HepG2 (cell line): ENCODE measurements around the gene AGXT. TPM values are rescaled to one million over a fixed set of nuclear protein-coding genes. Genes with fewer than 3 reads are reported as not detected.

Source experiments
- DDIT3 ChIP-seq: sonication (generic); formaldehyde crosslinking; IDR thresholded peaks from 2 replicates; pipeline ENCODE4 v1.4.0; 2020; ENCODE audit warnings: mild to moderate bottlenecking, missing genetic modification reagents
- DR1 ChIP-seq: sonication (generic); formaldehyde crosslinking; IDR thresholded peaks from 2 replicates; pipeline ENCODE4 v1.8.0; 2021; ENCODE audit warnings: mild to moderate bottlenecking, missing genetic modification reagents, inconsistent platforms
- HDAC6 ChIP-seq: fragments of 200-600 bp; sonication (generic); IDR thresholded peaks from 2 replicates; pipeline ENCODE4 v1.7.0; 2017; ENCODE audit warnings: mild to moderate bottlenecking, antibody characterized with exemption, low read length, low read depth
- IRF9 ChIP-seq: sonication (generic); formaldehyde crosslinking; IDR thresholded peaks from 2 replicates; pipeline ENCODE4 v1.8.0; 2022; ENCODE audit warnings: missing genetic modification reagents, mild to moderate bottlenecking, borderline replicate concordance
- MTA1 ChIP-seq: sonication (generic); formaldehyde crosslinking; IDR thresholded peaks from 2 replicates; pipeline ENCODE4 v1.4.0; 2020; ENCODE audit warnings: missing genetic modification reagents, mild to moderate bottlenecking, borderline replicate concordance
- NFE2L2 ChIP-seq: fragments of 150-350 bp; IDR thresholded peaks from 2 replicates; pipeline ENCODE4 v1.6.1; 2014; ENCODE audit warnings: low read length
- SAP130 ChIP-seq: IDR thresholded peaks from 2 replicates; pipeline ENCODE4 v1.6.1; 2016; ENCODE audit warnings: low read depth
- SIX1 ChIP-seq: sonication (generic); formaldehyde crosslinking; IDR thresholded peaks from 2 replicates; pipeline ENCODE4 v1.4.0; 2020; ENCODE audit warnings: missing genetic modification reagents, borderline replicate concordance
- SMARCC2 ChIP-seq: fragments of 450-650 bp; IDR thresholded peaks from 2 replicates; pipeline ENCODE4 v1.6.1; 2017; ENCODE audit warnings: antibody characterized with exemption, mild to moderate bottlenecking
- SRY ChIP-seq: sonication (generic); formaldehyde crosslinking; IDR thresholded peaks from 2 replicates; pipeline ENCODE4 v1.8.0; 2022; ENCODE audit warnings: mild to moderate bottlenecking, missing genetic modification reagents
- TAF15 ChIP-seq: fragments of 200-400 bp; formaldehyde crosslinking; IDR thresholded peaks from one replicate; pipeline ENCODE4 v1.6.1; 2018; ENCODE audit warnings: mild to moderate bottlenecking, low read depth, low read length; ENCODE audit not compliant: poor library complexity, severe bottlenecking
- ZFP1 ChIP-seq: IDR thresholded peaks from 2 replicates; pipeline ENCODE4 v1.6.1; 2016
- ZNF33A ChIP-seq: sonication (generic); formaldehyde crosslinking; IDR thresholded peaks from 2 replicates; pipeline ENCODE4 v1.5.1; 2020; ENCODE audit warnings: missing genetic modification reagents, mild to moderate bottlenecking, moderate library complexity, borderline replicate concordance
- ZNF577 ChIP-seq: sonication (generic); formaldehyde crosslinking; IDR thresholded peaks from 2 replicates; pipeline ENCODE4 v1.4.0; 2020; ENCODE audit warnings: mild to moderate bottlenecking, low read depth, missing genetic modification reagents, borderline replicate concordance
- ZNF780A ChIP-seq: sonication (generic); formaldehyde crosslinking; IDR thresholded peaks from 2 replicates; pipeline ENCODE4 v1.8.0; 2022; ENCODE audit warnings: mild to moderate bottlenecking, missing genetic modification reagents, moderate library complexity
- polyA plus RNA-seq, 8 experiments: library from polyadenylated mRNA; depleted of rRNA in 3 of 8; stranded (reverse) in 7 of 8; unstranded in 1 of 8; fragments of >200 nt; fragmentation: Illumina TruSeq in 4 of 8; extraction: Trizol in 4 of 8; gene quantifications; 2 replicates each; pipeline versions ENCODE4 v1.2.1 to v1.2.3, GENCODE V29; 2011 to 2016; ENCODE audit warnings: low read depth in 4 of 8, missing spikeins in 1 of 8, mixed read lengths in 1 of 8; ENCODE audit not compliant: insufficient read depth in 1 of 8
- total RNA-seq, 5 experiments: library from RNA; depleted of rRNA; stranded (reverse); fragments of >200 nt; fragmentation: Illumina TruSeq; extraction: Trizol; gene quantifications; 2 replicates each; pipeline ENCODE4 v1.2.3, GENCODE V29; 2016; ENCODE audit warnings: low read depth in 1 of 5
- TF ChIP-seq, protein P1 (sequence below): sonication (generic); formaldehyde crosslinking; IDR thresholded peaks from 2 replicates; pipeline ENCODE4 v1.4.0; 2020; ENCODE audit warnings: missing genetic modification reagents
- TF ChIP-seq, protein P2 (sequence below): sonication (generic); formaldehyde crosslinking; conservative IDR thresholded peaks from 2 replicates; pipeline ENCODE4 v1.4.0; 2020; ENCODE audit warnings: mild to moderate bottlenecking, missing genetic modification reagents, moderate library complexity
- TF ChIP-seq, protein P3 (sequence below): sonication (generic); formaldehyde crosslinking; IDR thresholded peaks from 2 replicates; pipeline ENCODE4 v1.4.0; 2020; ENCODE audit warnings: missing genetic modification reagents
- TF ChIP-seq, protein P4 (sequence below): sonication (generic); formaldehyde crosslinking; IDR thresholded peaks from 2 replicates; pipeline ENCODE4 v1.5.0; 2020; ENCODE audit warnings: missing genetic modification reagents, mild to moderate bottlenecking, borderline replicate concordance
- TF ChIP-seq, protein P5 (sequence below): IDR thresholded peaks from 2 replicates; pipeline ENCODE4 v1.6.1; 2012; ENCODE audit warnings: low read depth, low read length, improper control_type of control experiment

The AGXT gene
- total and polyA plus RNA-seq, 2 of the 13 experiments (the other 11 are each of a cell fraction or from before 2014, with no cell fraction given) = 41.9 to 96.1 TPM

DNA sequence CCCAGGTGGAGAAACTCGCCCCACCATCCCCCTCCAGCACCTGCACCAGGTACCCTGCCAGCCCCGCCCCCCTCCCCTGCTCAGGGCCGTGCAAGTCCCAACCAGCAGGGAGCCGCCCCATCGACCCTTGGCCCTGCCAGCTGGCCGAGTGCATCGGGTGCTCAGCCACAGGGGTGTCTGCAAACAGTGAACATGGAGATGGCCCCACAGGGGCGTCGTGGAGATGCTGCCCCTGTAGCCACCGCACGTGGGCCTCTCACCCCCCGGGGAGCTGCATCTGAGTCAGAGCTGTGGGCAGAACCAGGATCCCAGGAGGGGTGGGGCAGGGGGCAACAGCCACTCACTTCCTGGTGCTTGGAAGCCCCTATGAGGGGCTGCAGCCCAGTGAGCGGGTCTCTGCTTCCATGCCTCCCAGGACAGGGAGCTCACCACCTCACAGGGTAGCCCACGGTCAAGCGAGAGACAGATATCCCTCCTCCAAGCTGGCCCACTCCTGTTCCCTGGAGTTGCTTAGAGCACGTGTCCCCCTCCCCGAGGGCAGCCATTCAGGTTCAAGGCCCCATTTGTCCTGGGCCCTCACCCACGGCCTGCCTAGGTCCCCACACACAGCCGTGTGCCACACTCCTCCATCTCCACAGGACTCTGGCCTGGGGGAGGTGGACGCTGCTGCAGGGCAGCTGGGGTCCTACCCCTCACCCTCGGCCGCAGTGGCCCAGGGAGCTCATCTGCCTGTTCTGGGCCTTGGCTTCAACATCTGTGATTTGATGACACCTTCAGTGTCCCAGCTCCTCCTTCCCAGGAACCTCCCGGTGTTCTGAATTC is 28.5 kb downstream of the AGXT start (continued):
- TF ChIP-seq, protein P1, sequence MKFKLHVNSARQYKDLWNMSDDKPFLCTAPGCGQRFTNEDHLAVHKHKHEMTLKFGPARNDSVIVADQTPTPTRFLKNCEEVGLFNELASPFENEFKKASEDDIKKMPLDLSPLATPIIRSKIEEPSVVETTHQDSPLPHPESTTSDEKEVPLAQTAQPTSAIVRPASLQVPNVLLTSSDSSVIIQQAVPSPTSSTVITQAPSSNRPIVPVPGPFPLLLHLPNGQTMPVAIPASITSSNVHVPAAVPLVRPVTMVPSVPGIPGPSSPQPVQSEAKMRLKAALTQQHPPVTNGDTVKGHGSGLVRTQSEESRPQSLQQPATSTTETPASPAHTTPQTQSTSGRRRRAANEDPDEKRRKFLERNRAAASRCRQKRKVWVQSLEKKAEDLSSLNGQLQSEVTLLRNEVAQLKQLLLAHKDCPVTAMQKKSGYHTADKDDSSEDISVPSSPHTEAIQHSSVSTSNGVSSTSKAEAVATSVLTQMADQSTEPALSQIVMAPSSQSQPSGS (CRISPR knock-in tag) = no peak
- TF ChIP-seq, protein P2, sequence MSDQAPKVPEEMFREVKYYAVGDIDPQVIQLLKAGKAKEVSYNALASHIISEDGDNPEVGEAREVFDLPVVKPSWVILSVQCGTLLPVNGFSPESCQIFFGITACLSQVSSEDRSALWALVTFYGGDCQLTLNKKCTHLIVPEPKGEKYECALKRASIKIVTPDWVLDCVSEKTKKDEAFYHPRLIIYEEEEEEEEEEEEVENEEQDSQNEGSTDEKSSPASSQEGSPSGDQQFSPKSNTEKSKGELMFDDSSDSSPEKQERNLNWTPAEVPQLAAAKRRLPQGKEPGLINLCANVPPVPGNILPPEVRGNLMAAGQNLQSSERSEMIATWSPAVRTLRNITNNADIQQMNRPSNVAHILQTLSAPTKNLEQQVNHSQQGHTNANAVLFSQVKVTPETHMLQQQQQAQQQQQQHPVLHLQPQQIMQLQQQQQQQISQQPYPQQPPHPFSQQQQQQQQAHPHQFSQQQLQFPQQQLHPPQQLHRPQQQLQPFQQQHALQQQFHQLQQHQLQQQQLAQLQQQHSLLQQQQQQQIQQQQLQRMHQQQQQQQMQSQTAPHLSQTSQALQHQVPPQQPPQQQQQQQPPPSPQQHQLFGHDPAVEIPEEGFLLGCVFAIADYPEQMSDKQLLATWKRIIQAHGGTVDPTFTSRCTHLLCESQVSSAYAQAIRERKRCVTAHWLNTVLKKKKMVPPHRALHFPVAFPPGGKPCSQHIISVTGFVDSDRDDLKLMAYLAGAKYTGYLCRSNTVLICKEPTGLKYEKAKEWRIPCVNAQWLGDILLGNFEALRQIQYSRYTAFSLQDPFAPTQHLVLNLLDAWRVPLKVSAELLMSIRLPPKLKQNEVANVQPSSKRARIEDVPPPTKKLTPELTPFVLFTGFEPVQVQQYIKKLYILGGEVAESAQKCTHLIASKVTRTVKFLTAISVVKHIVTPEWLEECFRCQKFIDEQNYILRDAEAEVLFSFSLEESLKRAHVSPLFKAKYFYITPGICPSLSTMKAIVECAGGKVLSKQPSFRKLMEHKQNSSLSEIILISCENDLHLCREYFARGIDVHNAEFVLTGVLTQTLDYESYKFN (CRISPR knock-in tag) = peak; percentile 88
- peak; percentile 64; the same call in 1 of the 2 replicates for TF ChIP-seq MTA1
- no peak for TF ChIP-seq DR1 (CRISPR knock-in tag)
- TF ChIP-seq ZNF577 = no peak
- TF ChIP-seq, protein P3, sequence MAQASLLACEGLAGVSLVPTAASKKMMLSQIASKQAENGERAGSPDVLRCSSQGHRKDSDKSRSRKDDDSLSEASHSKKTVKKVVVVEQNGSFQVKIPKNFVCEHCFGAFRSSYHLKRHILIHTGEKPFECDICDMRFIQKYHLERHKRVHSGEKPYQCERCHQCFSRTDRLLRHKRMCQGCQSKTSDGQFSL (CRISPR knock-in tag) = no peak
- TF ChIP-seq DDIT3 (CRISPR knock-in tag) = no peak
- TF ChIP-seq, protein P4, sequence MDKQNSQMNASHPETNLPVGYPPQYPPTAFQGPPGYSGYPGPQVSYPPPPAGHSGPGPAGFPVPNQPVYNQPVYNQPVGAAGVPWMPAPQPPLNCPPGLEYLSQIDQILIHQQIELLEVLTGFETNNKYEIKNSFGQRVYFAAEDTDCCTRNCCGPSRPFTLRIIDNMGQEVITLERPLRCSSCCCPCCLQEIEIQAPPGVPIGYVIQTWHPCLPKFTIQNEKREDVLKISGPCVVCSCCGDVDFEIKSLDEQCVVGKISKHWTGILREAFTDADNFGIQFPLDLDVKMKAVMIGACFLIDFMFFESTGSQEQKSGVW (CRISPR knock-in tag) = no peak
- TF ChIP-seq SAP130 (CRISPR knock-in tag) = peak; percentile 71
- no peak for TF ChIP-seq SIX1 (CRISPR knock-in tag)
- TF ChIP-seq ZNF780A (CRISPR knock-in tag) = no peak; the same call in 1 of the 2 replicates
- TF ChIP-seq IRF9 = no peak
- no peak for TF ChIP-seq NFE2L2
- TF ChIP-seq ZNF33A = no peak
- TF ChIP-seq ZFP1 (CRISPR knock-in tag) = no peak
- no peak for TF ChIP-seq TAF15
- TF ChIP-seq SRY = 0 out of 2 replicates have a peak, but pooled peaks have one; percentile 34
- TF ChIP-seq, protein P5, sequence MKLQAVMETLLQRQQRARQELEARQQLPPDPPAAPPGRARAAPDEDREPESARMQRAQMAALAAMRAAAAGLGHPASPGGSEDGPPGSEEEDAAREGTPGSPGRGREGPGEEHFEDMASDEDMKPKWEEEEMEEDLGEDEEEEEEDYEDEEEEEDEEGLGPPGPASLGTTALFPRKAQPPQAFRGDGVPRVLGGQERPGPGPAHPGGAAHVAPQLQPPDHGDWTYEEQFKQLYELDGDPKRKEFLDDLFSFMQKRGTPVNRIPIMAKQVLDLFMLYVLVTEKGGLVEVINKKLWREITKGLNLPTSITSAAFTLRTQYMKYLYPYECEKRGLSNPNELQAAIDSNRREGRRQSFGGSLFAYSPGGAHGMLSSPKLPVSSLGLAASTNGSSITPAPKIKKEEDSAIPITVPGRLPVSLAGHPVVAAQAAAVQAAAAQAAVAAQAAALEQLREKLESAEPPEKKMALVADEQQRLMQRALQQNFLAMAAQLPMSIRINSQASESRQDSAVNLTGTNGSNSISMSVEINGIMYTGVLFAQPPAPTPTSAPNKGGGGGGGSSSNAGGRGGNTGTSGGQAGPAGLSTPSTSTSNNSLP = no peak
- TF ChIP-seq SMARCC2 = no peak
- TF ChIP-seq HDAC6 = no peak
